Panc1 (cell line): ENCODE results near the gene RANGAP1.

Experiments used
- CTCF ChIP-seq: fragments of 450-650 bp; IDR thresholded peaks from 2 replicates; pipeline ENCODE4 v1.5.1; 2017; ENCODE audit warnings: mild to moderate bottlenecking
- POLR2AphosphoS5 ChIP-seq: IDR thresholded peaks from 2 replicates; pipeline ENCODE4 v1.6.1; 2012; ENCODE audit warnings: mild to moderate bottlenecking, low read depth, low read length, moderate library complexity
- SIN3A ChIP-seq: IDR thresholded peaks from 2 replicates; pipeline ENCODE4 v1.6.1; 2012; ENCODE audit warnings: low read depth, mild to moderate bottlenecking, low read length, moderate library complexity, borderline replicate concordance; ENCODE audit not compliant: insufficient read depth

DNA sequence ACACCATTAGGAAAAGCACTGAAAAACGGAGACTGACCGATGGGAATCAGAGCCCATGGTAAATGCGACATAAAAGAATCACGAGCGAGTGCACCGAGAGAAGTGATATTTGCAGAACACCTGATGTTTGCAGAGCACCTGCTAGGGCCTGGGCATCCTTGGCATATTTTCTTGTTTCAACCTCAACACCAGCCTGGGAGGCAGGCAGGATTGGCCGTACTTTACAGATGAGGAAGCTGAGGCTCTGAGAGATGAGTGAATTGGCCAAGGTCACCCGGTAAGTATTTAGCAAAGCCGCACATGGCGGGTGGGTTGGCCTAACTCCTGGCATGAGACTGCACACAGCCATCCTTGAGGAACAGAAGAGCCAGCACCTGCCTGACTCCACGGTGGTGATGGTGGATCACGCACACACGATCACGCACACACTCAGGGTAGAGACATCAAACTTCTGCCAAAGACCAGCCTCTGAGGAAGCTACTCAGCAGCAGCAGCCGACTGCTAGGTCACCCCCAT is 23.7 kb downstream of the RANGAP1 start:
- TF ChIP-seq CTCF (no peak), SIN3A (no peak), POLR2AphosphoS5 (no peak)
